ENCODE measurements around the gene KRTAP5-11.

DNA sequence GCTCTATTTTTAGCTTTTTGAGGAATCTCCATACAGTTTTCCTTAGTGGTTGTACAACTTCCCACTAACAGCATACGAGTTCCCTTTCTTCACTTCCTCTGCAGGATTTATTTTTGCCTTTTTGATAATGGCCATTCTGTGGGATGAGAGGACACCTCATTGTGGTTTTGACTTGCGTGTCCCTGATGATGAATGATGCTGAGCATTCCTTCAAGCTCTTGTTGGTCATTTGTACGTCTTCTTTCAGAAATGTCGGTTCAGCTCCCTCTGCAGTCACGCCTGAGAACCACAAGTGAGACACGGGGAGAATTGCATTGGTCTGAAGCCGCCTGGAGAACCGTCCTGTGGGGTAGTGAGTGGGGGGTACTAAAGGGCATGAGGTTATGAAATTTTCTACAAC, 19.3 kb downstream of the KRTAP5-11 start:
- TF ChIP-seq EZH2phosphoT487 (IDR thresholded peaks at IDR 0.05; ENCODE audit: insufficient read depth, low read depth), result no peak
- TF ChIP-seq EZH2 (IDR thresholded peaks at IDR 0.05; ENCODE audit: insufficient read depth, poor library complexity, severe bottlenecking), result no peak

Measured in GM23248 (cell line).